ENCODE data around the gene LRRC72. TPM values are rescaled to one million over a fixed set of nuclear protein-coding genes. Genes with fewer than 3 reads are reported as not detected.

The LRRC72 gene
- total RNA-seq, 1 experiment from 2014 or later = not detected

DNA sequence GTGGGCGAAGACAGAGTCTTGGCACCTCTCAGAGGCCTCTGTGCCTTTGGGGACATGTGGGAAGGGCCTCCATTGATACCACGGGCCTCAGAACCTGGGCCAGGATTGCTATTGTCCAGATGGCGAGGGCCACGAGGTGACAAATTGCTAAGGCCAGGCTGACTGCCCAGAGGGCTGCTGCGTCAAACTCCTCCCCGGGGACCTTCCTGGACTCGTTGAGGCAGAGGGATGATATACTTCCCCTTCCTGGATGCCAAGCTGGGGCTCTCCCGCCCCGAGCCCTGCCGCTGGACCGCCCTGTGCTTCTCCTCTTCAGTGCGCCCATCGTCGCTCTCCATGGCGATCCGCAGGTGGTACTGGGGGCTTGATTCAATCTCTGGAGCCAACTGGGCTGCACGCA, 58.9 kb downstream of the LRRC72 start:
- no peaks in the 10 kb centered on the region for H3K79me2 ChIP-seq (ENCODE audit: low read length)
- no peaks in the 10 kb centered on the region for H3F3A ChIP-seq (ENCODE audit: low read length, unreplicated experiment)
- H3K4me1 ChIP-seq (ENCODE audit: insufficient read depth, low read length) = no peaks in the 10 kb centered on the region
- no peaks in the 10 kb centered on the region for H3K27me3 ChIP-seq (ENCODE audit: low read length)
- H3K9me2 ChIP-seq (replicated peaks; ENCODE audit: low read length) = no peaks in the 10 kb centered on the region
- no peak overlapping the region for H3K4me3 ChIP-seq (ENCODE audit: low read length)
- no peak overlapping the region for H3K4me2 ChIP-seq (ENCODE audit: low read length)
- intact Hi-C loops (cut with micrococcal nuclease) = no loop called here
- H3K9me3 ChIP-seq (ENCODE audit: low read length) = no peaks in the 10 kb centered on the region
- ATAC-seq = no peak
- DNase-seq = no peak
- no peak overlapping the region for H3K9ac ChIP-seq (ENCODE audit: low read length)
- CTCF ChIA-PET = no interaction called here
- no peaks in the 10 kb centered on the region for H4K20me1 ChIP-seq (ENCODE audit: low read length)
- POLR2A ChIA-PET (ENCODE audit: unreplicated experiment) = no interaction called here
- BruUV-seq (replicated peaks) = no TSS peak
- TF ChIP-seq, protein P1, sequence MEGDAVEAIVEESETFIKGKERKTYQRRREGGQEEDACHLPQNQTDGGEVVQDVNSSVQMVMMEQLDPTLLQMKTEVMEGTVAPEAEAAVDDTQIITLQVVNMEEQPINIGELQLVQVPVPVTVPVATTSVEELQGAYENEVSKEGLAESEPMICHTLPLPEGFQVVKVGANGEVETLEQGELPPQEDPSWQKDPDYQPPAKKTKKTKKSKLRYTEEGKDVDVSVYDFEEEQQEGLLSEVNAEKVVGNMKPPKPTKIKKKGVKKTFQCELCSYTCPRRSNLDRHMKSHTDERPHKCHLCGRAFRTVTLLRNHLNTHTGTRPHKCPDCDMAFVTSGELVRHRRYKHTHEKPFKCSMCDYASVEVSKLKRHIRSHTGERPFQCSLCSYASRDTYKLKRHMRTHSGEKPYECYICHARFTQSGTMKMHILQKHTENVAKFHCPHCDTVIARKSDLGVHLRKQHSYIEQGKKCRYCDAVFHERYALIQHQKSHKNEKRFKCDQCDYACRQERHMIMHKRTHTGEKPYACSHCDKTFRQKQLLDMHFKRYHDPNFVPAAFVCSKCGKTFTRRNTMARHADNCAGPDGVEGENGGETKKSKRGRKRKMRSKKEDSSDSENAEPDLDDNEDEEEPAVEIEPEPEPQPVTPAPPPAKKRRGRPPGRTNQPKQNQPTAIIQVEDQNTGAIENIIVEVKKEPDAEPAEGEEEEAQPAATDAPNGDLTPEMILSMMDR (conservative IDR thresholded peaks at IDR 0.05; ENCODE audit: low read depth, low read length) = no peak
- TF ChIP-seq EZH2 (IDR thresholded peaks at IDR 0.05; ENCODE audit: low read length, unreplicated experiment) (no peak), EZH2phosphoT487 (IDR thresholded peaks at IDR 0.05; ENCODE audit: borderline replicate concordance, low read length) (no peak)
- no peak overlapping the region for H2AFZ ChIP-seq (ENCODE audit: low read length)
- no peaks in the 10 kb centered on the region for H3K36me3 ChIP-seq (ENCODE audit: low read depth, low read length)
- no peak overlapping the region for H3K27ac ChIP-seq (ENCODE audit: low read length)

DNA sequence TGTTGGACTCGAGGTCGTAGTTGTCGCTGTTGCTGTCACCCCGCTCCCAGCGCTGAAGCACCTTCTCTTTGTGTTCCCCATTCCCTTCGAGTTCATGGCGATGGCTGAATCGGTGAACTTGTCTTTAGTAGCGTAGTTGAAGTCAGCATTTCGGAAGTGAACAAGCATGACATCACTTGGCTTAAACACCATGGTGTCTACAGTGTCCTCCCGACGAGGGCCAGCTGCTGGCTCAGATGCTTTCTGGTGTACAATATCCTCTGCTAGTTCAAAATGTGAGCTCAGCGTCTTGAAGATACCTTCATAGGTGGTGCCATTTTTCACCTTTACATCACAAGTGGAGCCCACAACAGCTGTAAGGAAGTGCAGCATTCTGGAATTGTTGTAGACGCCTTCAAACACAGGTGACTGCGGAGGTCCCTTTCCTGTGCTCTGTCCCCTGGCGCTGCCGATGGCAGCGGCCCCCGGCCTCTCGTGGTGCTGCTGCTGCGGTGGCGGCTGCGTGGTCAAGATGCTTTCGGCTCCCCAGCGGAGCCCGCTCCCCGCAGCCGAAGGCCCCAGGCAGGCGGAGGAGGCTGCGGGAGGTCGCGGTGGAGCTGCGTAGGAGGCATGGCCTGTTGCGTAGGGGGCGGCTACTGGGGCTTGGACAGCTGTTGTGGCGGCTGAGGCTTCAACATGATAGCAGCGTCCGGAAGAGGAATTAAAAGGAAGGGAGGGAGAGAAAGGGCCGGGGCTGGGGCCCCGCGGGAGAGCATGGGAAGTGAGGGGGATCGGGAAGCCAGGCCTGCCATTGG, 59.7 kb downstream of the LRRC72 start:
- H2AFZ ChIP-seq (ENCODE audit: low read length) = no peak overlapping the region
- ATAC-seq (no peak), DNase-seq (no peak)
- TF ChIP-seq, protein P1 (conservative IDR thresholded peaks at IDR 0.05; ENCODE audit: low read depth, low read length) = no peak
- TF ChIP-seq EZH2 (IDR thresholded peaks at IDR 0.05; ENCODE audit: low read length, unreplicated experiment) = no peak
- no peak for TF ChIP-seq EZH2phosphoT487 (IDR thresholded peaks at IDR 0.05; ENCODE audit: borderline replicate concordance, low read length)
- ChIA-PET CTCF (no interaction called here), POLR2A (ENCODE audit: unreplicated experiment) (no interaction called here)
- no peak overlapping the region for H3K4me2 ChIP-seq (ENCODE audit: low read length)
- H3K4me1 ChIP-seq (ENCODE audit: insufficient read depth, low read length) = no peaks in the 10 kb centered on the region
- no peak overlapping the region for H3K27ac ChIP-seq (ENCODE audit: low read length)
- no peaks in the 10 kb centered on the region for H4K20me1 ChIP-seq (ENCODE audit: low read length)
- no peaks in the 10 kb centered on the region for H3K27me3 ChIP-seq (ENCODE audit: low read length)
- intact Hi-C loops (cut with micrococcal nuclease) = no loop called here
- no peak overlapping the region for H3K4me3 ChIP-seq (ENCODE audit: low read length)
- no peak overlapping the region for H3K9ac ChIP-seq (ENCODE audit: low read length)
- H3F3A ChIP-seq (ENCODE audit: low read length, unreplicated experiment) = no peaks in the 10 kb centered on the region
- H3K79me2 ChIP-seq (ENCODE audit: low read length) = no peaks in the 10 kb centered on the region
- H3K36me3 ChIP-seq (ENCODE audit: low read depth, low read length) = no peaks in the 10 kb centered on the region
- no peaks in the 10 kb centered on the region for H3K9me3 ChIP-seq (ENCODE audit: low read length)
- no peaks in the 10 kb centered on the region for H3K9me2 ChIP-seq (replicated peaks; ENCODE audit: low read length)
- no TSS peak for BruUV-seq (replicated peaks)

DNA sequence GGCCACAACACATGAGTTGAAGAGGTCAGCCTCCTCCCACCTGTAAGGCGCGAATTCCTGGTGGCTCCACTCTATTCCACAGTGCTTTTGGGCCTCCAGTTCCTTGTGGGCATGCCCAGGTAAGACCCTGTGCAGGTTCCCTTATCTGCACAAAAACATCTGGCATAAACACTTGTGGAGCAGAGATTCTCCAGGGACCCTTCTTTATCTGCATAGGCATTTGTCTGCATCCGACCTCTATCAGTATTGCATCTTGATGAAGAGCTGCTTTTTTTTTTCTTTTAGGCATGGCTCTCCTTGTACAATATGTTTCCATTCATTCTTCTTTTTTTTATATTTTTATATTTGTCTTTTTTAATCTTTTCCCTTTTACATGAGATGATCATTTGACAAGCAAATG, 60.5 kb downstream of the LRRC72 start:
- POLR2A ChIA-PET (ENCODE audit: unreplicated experiment) = no interaction called here
- H3K27me3 ChIP-seq (ENCODE audit: low read length) = no peaks in the 10 kb centered on the region
- H3K9ac ChIP-seq (ENCODE audit: low read length) = no peak overlapping the region
- no peak overlapping the region for H3K4me3 ChIP-seq (ENCODE audit: low read length)
- no peaks in the 10 kb centered on the region for H3K9me2 ChIP-seq (replicated peaks; ENCODE audit: low read length)
- intact Hi-C loops (cut with micrococcal nuclease) = no loop called here
- no peak overlapping the region for H3K27ac ChIP-seq (ENCODE audit: low read length)
- BruUV-seq (replicated peaks) = no TSS peak
- no peak overlapping the region for H2AFZ ChIP-seq (ENCODE audit: low read length)
- CTCF ChIA-PET = no interaction called here
- TF ChIP-seq, protein P1 (conservative IDR thresholded peaks at IDR 0.05; ENCODE audit: low read depth, low read length) = no peak
- no peaks in the 10 kb centered on the region for H3F3A ChIP-seq (ENCODE audit: low read length, unreplicated experiment)
- no peaks in the 10 kb centered on the region for H4K20me1 ChIP-seq (ENCODE audit: low read length)
- H3K4me1 ChIP-seq (ENCODE audit: insufficient read depth, low read length) = no peaks in the 10 kb centered on the region
- ATAC-seq = no peak
- H3K79me2 ChIP-seq (ENCODE audit: low read length) = no peaks in the 10 kb centered on the region
- no peaks in the 10 kb centered on the region for H3K36me3 ChIP-seq (ENCODE audit: low read depth, low read length)
- DNase-seq = no peak
- no peak overlapping the region for H3K4me2 ChIP-seq (ENCODE audit: low read length)
- H3K9me3 ChIP-seq (ENCODE audit: low read length) = no peaks in the 10 kb centered on the region

Data from PC-3 (cell line).